HepG2 (cell line): Measurements from ENCODE around the gene FBXW2. TPM values are rescaled to one million over a fixed set of nuclear protein-coding genes. Genes with fewer than 3 reads are reported as not detected.

Experiments
- FOXC1 ChIP-seq: sonication (generic); formaldehyde crosslinking; IDR thresholded peaks from 2 replicates; pipeline ENCODE4 v1.8.0; 2022; ENCODE audit warnings: mild to moderate bottlenecking, missing genetic modification reagents, borderline replicate concordance
- HMG20A ChIP-seq: IDR thresholded peaks from 2 replicates; pipeline ENCODE4 v1.6.1; 2016; ENCODE audit warnings: borderline replicate concordance
- KDM6A ChIP-seq: IDR thresholded peaks from 2 replicates; pipeline ENCODE4 v1.6.1; 2016; ENCODE audit warnings: low read depth
- POLR2A ChIP-seq, 2 experiments: IDR thresholded peaks; 2 replicates each; pipeline ENCODE4 v1.6.1; 2011; ENCODE audit warnings: low read depth in 2 of 2, low read length in 2 of 2, mild to moderate bottlenecking in 1 of 2, moderate library complexity in 1 of 2; ENCODE audit not compliant: insufficient read depth in 1 of 2
- RBM39 ChIP-seq: fragments of 200-400 bp; formaldehyde crosslinking; IDR thresholded peaks from one replicate; pipeline ENCODE4 v1.6.1; 2018; ENCODE audit warnings: antibody characterized with exemption, mild to moderate bottlenecking, low read depth, low read length; ENCODE audit not compliant: poor library complexity, severe bottlenecking
- RERE ChIP-seq: IDR thresholded peaks from 2 replicates; pipeline ENCODE4 v1.6.1; 2016; ENCODE audit warnings: low read depth, missing genetic modification reagents, missing compliant biosample characterization
- TMF1 ChIP-seq: sonication (generic); formaldehyde crosslinking; IDR thresholded peaks from 2 replicates; pipeline ENCODE4 v1.8.1; 2022; ENCODE audit warnings: low read depth, missing genetic modification reagents
- ZBTB7B ChIP-seq: sonication (generic); formaldehyde crosslinking; IDR thresholded peaks from 2 replicates; pipeline ENCODE4 v1.4.0; 2020; ENCODE audit warnings: missing genetic modification reagents
- ZNF235 ChIP-seq: sonication (generic); formaldehyde crosslinking; IDR thresholded peaks from 2 replicates; pipeline ENCODE4 v1.8.1; 2023; ENCODE audit warnings: mild to moderate bottlenecking, missing genetic modification reagents, borderline replicate concordance
- ZNF30 ChIP-seq: sonication (generic); formaldehyde crosslinking; IDR thresholded peaks from 2 replicates; pipeline ENCODE4 v1.5.0; 2020; ENCODE audit warnings: mild to moderate bottlenecking, missing genetic modification reagents
- ZNF558 ChIP-seq: sonication (generic); formaldehyde crosslinking; IDR thresholded peaks from 2 replicates; pipeline ENCODE4 v1.9.0; 2022; ENCODE audit warnings: mild to moderate bottlenecking, missing genetic modification reagents, borderline replicate concordance
- ZNF589 ChIP-seq: sonication (generic); formaldehyde crosslinking; conservative IDR thresholded peaks from 2 replicates; pipeline ENCODE4 v1.8.0; 2022; ENCODE audit warnings: mild to moderate bottlenecking, moderate library complexity, missing genetic modification reagents
- ZNF710 ChIP-seq: sonication (generic); formaldehyde crosslinking; IDR thresholded peaks from 2 replicates; pipeline ENCODE4 v1.5.0; 2020; ENCODE audit warnings: mild to moderate bottlenecking, missing genetic modification reagents, borderline replicate concordance
- ZNF883 ChIP-seq: sonication (generic); formaldehyde crosslinking; IDR thresholded peaks from 2 replicates; pipeline ENCODE4 v1.5.1; 2020; ENCODE audit warnings: mild to moderate bottlenecking, missing genetic modification reagents; ENCODE audit errors: not compliant biosample characterization
- polyA plus RNA-seq, 8 experiments: library from polyadenylated mRNA; depleted of rRNA in 3 of 8; stranded (reverse) in 7 of 8; unstranded in 1 of 8; fragments of >200 nt; fragmentation: Illumina TruSeq in 4 of 8; extraction: Trizol in 4 of 8; gene quantifications; 2 replicates each; pipeline versions ENCODE4 v1.2.1 to v1.2.3, GENCODE V29; 2011 to 2016; ENCODE audit warnings: low read depth in 4 of 8, missing spikeins in 1 of 8, mixed read lengths in 1 of 8; ENCODE audit not compliant: insufficient read depth in 1 of 8
- total RNA-seq, 5 experiments: library from RNA; depleted of rRNA; stranded (reverse); fragments of >200 nt; fragmentation: Illumina TruSeq; extraction: Trizol; gene quantifications; 2 replicates each; pipeline ENCODE4 v1.2.3, GENCODE V29; 2016; ENCODE audit warnings: low read depth in 1 of 5
- TF ChIP-seq, protein P1 (sequence below): conservative IDR thresholded peaks from 2 replicates; pipeline ENCODE4 v1.6.1; 2018; ENCODE audit warnings: missing genetic modification reagents

The FBXW2 gene
- total and polyA plus RNA-seq, 2 of the 13 experiments (the other 11 are each of a cell fraction or from before 2014, with no cell fraction given) = 35.4 to 43.1 TPM

GRCh38 chr9:120792898-120793765 lies at the start of gene FBXW2 (continued):
- TF ChIP-seq RERE = 0 out of 2 replicates have a peak, but pooled peaks have one; percentile 41
- TF ChIP-seq ZNF883 = peak; percentile 91
- peak; percentile 81 for TF ChIP-seq ZBTB7B (CRISPR knock-in tag)
- TF ChIP-seq ZNF710 = peak; percentile 88
- TF ChIP-seq TMF1 = no peak
- TF ChIP-seq RBM39 = peak; percentile 85
- 0 out of 2 replicates have a peak, but pooled peaks have one; percentile 27 for TF ChIP-seq ZNF30
- TF ChIP-seq HMG20A (CRISPR knock-in tag) = 0 out of 2 replicates have a peak, but pooled peaks have one; percentile 18
- TF ChIP-seq ZNF235 = peak; percentile 83; the same call in 1 of the 2 replicates
- no peak; the same call in 1 of the 2 replicates for TF ChIP-seq ZNF558 (CRISPR knock-in tag)
- no peak for TF ChIP-seq FOXC1 (CRISPR knock-in tag)
- no peak for TF ChIP-seq KDM6A
- TF ChIP-seq POLR2A (IDR thresholded peaks at IDR 0.05; ENCODE audit: insufficient read depth in 1 of 2, low read depth in 2 of 2, low read length in 2 of 2) = peak; percentile 95 to 97
- peak; percentile 22; the same call in 1 of the 2 replicates for TF ChIP-seq ZNF589
- TF ChIP-seq, protein P1, sequence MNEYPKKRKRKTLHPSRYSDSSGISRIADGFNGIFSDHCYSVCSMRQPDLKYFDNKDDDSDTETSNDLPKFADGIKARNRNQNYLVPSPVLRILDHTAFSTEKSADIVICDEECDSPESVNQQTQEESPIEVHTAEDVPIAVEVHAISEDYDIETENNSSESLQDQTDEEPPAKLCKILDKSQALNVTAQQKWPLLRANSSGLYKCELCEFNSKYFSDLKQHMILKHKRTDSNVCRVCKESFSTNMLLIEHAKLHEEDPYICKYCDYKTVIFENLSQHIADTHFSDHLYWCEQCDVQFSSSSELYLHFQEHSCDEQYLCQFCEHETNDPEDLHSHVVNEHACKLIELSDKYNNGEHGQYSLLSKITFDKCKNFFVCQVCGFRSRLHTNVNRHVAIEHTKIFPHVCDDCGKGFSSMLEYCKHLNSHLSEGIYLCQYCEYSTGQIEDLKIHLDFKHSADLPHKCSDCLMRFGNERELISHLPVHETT (CRISPR knock-in tag) = peak; percentile 99
